KG1 (cell line): ENCODE data around the gene CERS1.

ENCODE experiments used
- DNase-seq: peaks from one replicate; lab custom pipeline; 2025; lab: John Stamatoyannopoulos, UW

The CERS1 gene

DNA sequence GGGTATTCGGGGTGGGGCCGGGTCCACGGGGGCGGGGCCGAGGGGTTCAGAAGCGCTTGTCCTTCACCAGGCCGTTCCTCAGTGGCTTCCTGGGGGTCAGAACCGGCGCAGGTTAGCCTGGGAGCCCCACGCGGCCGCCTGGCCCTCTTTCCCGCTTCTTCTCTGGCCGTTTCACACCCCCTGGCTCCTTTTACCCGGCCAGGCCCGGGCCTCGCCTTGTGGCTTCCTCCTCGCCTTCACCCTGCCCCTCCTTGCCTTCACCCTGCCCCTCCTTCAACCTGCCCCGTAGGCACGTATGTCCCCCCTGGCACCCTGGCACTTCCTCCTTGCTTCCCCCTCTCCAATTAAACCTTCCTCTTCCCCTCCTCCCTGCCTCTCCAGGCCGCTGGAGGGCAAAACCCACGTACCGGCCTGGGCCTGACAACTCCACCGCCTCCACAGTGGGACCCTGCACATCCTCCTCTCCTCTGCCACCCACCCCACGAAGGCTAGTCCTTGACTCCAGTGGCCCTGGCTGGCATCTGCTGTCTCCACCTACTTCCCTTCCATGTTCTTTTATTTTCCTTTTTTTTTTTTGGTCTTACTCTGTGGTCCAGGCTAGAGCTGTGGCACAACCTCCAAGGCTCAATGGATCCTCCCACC, 25.3 kb downstream of the CERS1 start:
- DNase-seq: no peak

DNA sequence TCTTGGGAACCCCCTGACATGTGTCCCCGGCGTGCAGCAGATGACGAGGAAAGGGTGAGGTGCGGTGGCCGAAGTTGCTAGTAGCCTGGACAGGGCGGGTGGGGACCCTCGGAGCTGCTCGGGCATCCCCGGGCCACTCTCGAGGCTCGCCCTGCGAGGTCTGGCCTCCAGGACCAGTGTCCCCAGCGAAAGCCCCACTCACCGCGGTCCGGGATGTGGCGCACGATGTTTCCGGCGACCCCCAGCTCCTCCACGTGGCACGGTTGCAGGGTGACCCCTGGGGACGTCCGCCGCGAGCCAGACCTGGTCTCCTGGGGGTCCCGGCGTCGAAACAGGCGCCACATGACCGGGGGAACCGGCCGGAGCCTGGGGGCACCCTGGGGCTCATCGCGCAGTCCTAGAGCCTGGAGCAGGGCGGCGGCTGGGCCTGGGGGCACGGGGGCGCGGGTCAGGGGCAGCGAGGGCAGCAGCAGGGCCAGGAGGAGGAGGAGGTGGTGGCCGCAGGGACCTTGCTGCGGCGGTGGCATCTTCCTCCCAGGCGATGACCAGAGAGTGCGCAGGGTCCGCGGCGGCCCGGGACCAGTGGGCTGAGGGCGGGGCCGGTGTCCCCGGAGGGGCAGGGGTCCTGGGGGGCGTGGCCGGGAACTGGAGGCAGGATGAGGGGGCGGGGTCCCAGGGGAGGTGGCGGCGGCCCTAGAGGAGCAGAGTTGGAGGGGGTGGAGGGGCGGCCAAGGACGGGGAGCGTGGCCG, 26.0 kb downstream of the CERS1 start:
- DNase-seq: no peak

DNA sequence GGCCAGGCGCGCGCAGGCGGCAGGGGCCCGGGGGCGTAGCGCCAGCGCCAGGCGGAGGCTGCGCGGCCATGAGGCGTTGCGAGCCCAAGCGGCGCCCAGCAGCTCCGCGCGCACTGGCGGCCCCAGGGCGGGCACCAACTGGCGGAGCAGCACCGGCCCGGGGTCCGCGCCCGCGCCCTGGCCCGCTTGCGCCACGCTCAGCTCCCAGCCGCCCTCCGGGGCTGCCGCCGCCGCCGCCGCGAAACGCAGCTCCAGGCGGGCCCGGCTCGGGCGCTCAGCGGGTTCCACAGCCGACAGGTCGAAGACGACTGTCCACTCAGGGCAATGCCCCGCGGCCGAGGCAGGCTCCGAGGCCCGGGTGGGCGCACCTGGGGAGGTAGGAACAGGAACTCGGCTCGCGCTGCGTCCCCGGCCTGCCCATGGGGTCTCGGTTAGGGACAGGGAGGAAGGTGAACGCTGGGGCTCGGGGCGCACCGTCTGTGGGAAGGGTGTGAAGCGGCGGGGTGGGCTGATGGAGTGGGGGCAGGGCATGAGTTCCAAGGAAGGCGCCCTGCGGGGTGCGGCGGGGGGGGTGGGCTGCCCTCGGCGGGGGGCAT, 26.8 kb downstream of the CERS1 start:
- no peak for DNase-seq

DNA sequence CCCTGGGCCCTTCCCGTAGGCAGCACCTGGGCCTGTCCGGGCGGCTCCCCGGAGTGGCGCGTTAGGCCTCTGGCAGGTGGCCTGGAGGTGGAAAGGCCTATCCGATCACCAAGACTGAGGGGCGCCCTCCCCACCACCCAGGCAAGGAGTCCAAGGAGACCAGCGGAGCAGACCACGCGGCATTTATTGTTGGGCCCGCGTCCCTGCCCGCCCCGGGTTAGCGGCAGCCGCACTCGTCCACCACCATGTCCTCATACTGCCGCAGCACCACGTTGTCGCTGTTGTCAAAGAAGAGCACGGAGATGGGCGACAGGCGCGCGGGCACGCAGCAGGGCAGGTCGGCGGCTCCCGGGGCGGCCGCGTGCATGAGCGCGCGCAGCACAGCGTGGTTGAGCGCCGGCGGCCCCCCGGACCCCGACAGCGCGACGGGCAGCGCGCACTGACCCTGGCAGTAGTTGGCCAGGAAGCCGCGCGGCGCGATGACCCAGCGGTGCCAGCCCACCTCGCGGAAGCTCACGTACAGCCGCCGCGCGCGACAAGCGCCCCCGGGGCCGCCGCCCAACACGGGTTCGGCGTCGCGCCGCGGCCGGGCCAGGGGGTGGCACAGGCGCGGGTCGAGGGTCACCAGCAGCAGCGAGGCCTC, 27.5 kb downstream of the CERS1 start:
- no peak for DNase-seq

DNA sequence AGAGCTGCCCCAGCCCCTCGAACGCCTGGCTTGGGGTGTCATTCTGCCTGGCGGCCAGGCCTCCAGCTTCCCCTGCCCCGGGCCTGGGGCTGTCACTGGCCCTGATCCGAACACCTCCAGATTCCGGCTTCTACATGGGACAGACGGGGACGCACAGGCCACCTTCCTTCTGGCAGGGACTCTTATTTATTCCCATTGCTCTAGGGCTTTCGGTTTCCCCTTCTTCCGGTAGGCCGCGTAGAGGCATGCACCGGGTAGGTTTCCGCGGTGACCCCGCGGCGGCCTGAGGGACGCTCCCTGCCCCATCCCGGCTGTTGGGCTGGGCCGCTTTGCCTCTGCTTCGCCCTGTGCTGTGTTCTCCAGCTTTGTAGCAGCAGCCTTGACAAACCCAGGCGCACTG, 28.2 kb downstream of the CERS1 start:
- DNase-seq: no peak

DNA sequence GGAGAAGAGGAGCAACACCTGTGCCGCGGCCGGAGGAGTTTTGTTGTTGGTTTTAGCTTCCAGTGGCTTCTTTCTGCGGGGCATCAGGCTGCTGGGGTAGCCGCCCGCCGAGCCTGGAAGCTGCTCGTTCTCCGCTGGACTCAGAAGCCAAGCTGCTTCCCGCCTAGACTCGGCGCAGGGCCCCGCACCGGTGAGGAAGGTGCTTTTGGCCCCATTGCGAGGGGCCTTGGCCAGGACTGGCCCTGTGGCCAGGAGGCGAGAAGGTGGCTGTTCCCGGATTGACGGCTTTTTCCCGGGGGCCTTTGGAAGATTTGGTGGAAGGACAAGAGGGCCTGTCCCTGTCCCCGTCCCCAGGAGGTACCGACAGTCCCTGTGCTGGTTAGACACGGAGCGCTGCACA, 28.8 kb downstream of the CERS1 start:
- DNase-seq: no peak

DNA sequence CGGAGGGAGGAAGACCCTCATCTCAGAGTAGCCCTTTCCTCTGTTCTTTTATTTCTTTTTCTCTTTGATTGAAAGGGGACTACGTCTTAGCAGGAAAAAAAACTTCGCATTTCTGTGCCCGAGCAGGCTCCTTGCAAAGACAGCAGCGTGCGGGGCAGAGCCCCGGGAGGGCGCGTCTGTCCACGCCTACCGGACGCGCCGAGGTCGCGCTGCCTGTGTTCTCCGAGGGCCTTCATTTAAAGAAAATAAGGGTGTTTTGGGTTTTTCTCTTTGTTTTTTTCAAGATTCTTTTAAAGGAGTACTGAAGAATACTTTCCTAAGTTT, 29.2 kb downstream of the CERS1 start:
- DNase-seq: no peak

DNA sequence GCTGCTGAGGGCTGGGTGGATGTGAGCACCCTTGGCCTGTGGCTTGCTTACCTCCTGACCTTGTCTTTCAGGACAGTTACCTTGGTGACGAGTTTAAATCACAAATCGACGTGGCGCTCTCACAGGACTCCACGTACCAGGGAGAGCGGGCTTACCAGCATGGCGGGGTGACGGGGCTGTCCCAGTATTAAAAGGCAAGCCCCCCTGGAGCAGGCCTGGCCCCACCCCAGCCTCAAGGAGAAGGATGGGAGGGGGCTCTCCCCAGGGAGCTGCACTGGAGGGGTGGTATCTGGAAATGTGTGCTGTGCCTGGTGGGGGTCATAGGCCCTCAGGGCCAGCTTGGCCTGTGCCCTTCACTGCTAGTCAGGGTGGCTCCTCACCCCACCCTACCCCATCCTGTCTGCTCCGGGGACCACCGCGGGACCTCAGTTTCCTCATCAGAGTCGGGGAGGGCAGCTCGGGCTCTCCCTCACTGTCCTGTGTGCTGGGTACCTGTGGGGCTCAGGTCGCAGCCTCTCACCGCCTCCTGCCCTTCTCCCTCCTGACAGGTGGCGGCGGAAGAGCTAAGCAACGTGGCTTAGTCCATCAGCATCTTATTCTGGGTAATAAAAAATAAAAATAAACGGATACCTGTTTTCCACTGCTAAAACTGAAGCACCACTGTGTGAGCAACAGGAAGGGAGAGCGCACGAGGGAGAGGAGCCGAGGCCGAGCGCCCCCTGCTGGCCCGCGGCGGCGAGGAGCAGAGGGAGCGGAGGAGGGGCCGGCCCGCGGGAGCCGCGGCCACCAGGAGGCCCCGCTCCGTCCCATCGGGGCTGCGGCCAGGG, 29.8 kb downstream of the CERS1 start:
- DNase-seq: no peak

DNA sequence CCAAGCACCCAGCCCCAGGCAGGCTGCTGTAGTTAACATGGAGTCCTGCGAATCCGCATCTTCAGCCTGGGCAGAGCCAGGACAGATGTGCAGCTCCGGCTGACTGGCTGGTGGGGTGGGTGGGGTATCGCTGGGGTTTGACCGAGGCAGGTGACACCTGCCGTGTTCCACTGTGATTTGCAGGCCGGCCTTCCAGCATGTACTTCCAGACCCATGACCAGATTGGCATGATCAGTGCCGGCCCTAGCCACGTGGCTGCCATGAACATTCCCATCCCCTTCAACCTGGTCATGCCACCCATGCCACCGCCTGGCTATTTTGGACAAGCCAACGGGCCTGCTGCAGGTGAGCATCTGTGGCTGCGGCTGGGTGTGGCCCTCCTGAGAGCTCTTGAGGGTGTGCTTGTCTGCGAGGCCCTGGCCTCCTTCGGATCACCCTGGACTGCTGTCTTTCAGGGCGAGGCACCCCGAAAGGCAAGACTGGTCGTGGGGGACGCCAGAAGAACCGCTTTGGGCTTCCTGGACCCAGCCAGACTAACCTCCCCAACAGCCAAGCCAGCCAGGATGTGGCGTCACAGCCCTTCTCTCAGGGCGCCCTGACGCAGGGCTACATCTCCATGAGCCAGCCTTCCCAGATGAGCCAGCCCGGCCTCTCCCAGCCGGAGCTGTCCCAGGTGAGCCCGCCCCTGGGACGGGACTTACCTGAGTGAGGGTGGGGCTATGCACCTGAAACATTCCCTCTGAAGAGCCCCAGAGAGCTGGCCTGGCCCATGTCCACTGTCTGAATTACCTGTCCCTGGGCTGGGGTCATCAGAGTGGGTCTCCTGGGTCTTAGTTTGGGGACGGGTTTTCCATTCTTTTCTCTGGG, 30.6 kb downstream of the CERS1 start:
- DNase-seq: no peak

DNA sequence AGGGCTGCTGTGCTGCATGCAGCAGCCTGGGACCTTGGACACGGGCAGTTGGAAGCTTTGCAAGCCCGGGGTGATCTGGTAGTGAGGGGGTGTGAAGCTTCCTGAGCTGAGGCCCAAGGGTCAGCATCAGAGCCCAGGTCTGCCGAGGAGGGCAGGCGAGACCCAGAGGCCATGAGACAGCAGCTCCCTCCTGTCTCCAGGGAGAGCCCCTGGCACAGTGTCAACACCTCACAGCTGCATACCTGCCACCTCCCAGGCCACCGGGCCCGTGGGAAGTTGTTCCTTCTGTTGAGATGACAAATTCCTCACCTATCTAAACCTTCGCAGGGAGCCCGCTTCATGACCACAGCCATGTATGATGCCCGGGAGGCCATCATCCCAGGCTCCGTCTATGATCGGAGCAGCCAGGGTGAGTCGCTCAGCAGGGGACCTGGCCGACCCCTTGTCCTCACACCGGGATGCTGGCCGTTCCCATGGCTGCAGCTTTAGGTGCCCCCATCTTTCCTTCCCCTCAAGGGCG, 32.1 kb downstream of the CERS1 start:
- DNase-seq: no peak

DNA sequence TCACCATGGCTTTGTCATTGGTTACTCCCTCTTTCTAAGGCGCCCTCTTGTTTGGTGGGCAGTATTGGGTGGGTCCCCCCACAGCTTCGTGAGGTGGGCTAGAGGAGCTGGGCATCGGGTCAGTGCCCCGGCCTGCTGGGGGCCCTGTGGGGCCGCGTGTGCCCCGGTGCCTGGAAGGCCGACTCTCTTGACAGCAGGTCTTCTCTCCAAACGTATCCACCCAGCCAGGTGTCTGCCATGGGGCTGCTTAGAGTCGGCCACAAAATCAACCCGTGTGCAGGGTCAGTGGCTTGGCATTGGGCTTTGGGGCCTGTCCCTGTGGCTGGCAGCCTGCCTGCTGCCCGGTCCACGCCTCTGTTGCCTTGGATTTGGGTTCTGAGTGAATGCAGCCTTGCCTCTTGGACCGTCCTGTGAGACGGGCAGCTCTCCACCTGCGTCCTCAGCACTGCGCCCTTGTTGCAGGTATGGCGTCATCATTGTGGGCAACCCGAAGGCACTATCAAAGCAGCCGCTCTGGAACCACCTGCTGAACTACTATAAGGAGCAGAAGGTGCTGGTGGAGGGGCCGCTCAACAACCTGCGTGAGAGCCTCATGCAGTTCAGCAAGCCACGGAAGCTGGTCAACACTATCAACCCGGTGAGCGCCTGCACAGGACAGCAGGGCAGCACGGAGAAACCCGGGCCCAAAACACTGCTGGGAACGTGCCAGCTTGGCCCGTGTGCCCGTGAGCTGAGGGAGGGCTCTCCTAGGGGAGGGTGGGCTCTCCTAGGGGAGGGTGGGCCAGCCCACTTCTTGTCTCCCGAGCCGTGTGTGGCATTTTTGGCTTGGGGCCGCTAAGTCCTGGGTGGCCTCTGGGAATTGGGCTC, 32.7 kb downstream of the CERS1 start:
- DNase-seq: no peak

DNA sequence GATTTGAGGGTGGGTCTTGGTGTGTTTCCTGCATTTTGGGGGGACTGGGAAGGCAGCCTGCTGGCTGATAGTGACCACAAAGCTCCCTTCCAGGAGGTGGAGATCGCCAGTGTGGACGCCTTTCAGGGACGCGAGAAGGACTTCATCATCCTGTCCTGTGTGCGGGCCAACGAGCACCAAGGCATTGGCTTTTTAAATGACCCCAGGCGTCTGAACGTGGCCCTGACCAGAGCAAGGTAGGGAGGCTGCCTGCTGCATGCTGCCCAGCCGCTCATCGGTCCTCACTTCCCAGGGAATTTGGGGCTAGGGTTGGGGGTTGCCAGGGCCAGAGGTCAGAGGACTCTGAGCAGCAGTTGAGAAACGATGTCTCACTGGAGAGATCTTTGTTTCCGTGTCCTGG, 34.0 kb downstream of the CERS1 start:
- DNase-seq: no peak

DNA sequence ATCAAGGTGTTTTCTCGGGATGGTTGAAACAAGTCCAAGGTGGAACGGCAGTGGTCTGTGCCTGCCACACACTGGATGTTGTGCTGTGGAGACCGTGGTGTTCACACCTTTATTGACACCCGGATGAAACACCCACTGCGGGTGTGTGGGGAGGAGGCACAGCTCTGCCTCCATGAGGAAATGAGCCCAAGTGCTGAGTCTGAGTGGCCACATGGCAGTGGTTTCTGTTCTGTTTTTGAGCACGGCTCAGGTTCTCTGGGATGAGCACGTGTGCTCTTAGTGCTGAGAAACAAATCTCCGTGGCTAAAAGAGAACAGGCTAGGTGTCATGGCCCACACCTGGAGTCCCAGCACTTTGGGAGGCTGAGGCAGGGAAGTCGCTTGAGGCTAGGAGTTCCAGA, 34.7 kb downstream of the CERS1 start:
- no peak for DNase-seq

DNA sequence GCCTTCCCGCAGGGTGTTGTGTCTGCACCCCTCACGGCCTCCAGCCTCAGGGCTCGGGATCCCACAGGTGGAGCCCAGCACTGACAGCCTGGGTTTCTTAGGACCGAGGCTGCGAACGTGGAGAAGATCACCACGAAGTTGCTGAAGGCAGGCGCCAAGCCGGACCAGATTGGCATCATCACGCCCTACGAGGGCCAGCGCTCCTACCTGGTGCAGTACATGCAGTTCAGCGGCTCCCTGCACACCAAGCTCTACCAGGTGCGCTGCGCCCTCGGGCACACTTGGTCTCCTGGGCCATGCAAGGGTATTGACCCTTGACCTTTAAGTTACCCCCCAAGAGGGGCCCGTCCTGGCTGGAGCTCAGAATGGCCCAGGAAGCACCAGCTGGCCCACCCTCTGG, 35.2 kb downstream of the CERS1 start:
- DNase-seq: no peak

DNA sequence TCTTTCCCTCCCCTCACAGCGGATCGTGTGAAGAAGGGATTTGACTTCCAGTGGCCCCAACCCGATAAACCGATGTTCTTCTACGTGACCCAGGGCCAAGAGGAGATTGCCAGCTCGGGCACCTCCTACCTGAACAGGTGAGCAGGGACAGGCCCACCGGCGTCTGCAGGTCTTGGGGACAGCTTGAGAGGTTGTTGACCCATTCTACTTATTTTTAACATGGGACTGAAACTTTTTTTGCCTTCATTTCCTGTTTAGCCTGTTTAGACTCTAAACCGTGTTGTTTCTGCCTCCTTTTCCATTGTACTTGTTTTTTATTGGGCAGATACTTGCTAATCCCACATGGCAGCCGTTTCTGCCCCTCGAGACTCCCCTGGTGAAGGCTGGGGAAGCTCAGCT, 35.7 kb downstream of the CERS1 start:
- no peak for DNase-seq

DNA sequence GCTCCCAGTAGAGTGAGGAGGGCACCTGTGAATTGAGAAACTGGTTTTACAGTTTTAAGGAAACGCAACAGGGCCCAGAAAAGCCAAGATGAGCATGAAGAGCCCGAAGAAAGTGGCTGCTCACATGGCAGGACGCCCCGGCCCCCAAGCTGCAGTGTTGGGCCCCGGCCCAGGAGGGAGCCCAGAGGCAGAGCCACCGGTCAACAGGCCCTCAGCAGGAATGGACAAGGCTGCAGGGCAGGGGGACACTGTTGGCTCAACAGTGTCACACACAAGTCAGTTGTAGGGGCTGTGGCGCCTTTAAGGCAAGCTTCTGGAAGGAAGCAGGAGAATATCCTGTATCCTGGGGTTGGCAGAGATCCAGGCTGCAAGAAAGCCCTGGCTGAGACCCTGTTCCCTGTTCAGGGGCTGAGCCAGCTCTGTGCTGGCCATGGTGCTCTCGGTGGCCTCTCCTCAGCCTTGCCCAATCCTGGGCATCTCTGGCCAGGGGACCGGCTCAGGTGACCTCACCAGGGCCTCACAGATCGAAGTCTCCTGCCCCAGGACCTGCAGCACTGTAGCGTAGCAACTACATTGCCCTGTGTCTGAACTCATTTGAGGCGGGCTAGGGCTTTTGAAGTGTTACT, 36.2 kb downstream of the CERS1 start:
- no peak for DNase-seq

DNA sequence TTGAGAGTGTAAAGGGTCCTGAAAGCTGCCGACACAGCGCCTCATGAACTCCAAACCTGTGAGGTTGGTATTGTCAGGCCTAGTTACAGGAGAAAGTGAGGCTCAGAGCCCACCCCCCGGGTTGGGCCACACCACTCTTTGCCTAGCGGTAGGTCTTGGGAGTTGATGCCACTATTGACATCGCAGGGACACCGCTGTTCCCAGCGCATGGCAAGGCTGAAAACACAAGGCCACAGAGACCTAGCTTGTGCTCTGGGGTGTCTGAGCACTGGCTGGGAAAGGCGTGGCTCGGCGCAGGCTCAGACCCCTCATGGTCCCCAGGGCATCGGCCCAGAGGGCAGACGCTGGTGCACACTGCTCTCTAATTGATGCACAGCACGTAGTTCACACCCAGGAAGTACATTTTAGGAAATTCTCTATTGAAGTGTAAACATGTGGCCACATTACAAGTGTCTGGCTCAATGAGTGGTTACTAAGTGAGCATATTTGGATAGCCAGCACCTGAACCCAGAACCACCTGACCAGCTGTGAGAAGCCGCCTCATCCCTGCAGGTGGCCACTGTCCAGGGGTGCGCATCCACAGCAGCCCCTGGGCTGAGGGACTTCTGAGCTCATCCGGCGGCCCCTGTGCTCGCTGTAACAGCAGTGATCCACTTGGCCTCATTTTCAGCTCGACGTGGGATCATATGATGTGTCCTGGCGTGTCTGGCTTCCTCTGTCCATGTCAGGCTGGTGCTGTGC, 36.9 kb downstream of the CERS1 start:
- no peak for DNase-seq

DNA sequence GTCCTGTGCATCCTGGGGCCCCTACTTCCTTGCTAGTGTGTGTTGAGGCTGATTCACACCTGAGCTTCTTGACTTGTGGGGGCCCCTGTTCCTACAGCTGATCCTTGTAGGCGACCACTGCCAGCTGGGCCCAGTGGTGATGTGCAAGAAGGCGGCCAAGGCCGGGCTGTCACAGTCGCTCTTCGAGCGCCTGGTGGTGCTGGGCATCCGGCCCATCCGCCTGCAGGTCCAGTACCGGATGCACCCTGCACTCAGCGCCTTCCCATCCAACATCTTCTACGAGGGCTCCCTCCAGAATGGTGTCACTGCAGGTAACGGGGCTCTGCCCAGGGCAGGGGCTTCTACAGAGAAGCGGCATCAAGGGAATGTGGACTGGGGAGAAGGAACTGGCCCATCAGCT, 38.7 kb downstream of the CERS1 start:
- no peak for DNase-seq
